Stomach (tissue), 9 donors: ENCODE results near the gene CRIM1. TPM values are rescaled to one million over a fixed set of nuclear protein-coding genes. Genes with fewer than 3 reads are reported as not detected.

Experiments used
- DNase-seq, 2 donors: peaks; one replicate each; pipeline versions ENCODE4 v3.0.0 to v3.0.0-alpha.2; 2013 to 2019
- H3K27ac ChIP-seq, 5 donors: fragments of 200-600 bp in 4 of 5; sonication (generic) in 4 of 5; one replicate each; pipeline ENCODE4 v1.5.1; 2013 to 2019; ENCODE audit warnings: mild to moderate bottlenecking in 1 of 5, moderate library complexity in 1 of 5
- H3K27me3 ChIP-seq, 3 donors: fragments of 200-600 bp; sonication (generic); one replicate each; pipeline ENCODE4 v1.5.1; 2017 to 2019; ENCODE audit warnings: mixed run types in 1 of 3
- H3K36me3 ChIP-seq, 4 donors: fragments of 200-600 bp; sonication (generic); 1 replicate in 3 of 4; 2 replicates in 1 of 4; pipeline ENCODE4 v1.5.1; 2016 to 2019
- H3K4me1 ChIP-seq, 4 donors: fragments of 200-600 bp; sonication (generic); one replicate each; pipeline ENCODE4 v1.5.1; 2016 to 2019
- H3K4me3 ChIP-seq, 4 donors: fragments of 200-600 bp; sonication (generic) in 3 of 4; one replicate each; pipeline ENCODE4 v1.5.1; 2016 to 2019; ENCODE audit warnings: mild to moderate bottlenecking in 1 of 4
- H3K9me3 ChIP-seq, 4 donors: fragments of 200-600 bp; sonication (generic); one replicate each; pipeline ENCODE4 v1.5.1; 2016 to 2019
- EP300 ChIP-seq: sonication (generic); formaldehyde crosslinking; IDR thresholded peaks from one replicate; pipeline ENCODE4 v1.6.1; 2017; ENCODE audit warnings: antibody characterized with exemption
- POLR2A ChIP-seq, 4 donors: fragments of 450-650 bp; IDR thresholded peaks; one replicate each; pipeline ENCODE4 v1.6.1; 2016; ENCODE audit warnings: antibody characterized with exemption in 4 of 4, control low read depth in 2 of 4, mild to moderate bottlenecking in 1 of 4, moderate library complexity in 1 of 4
- POLR2AphosphoS5 ChIP-seq, 3 donors: sonication (generic); formaldehyde crosslinking; IDR thresholded peaks; one replicate each; pipeline ENCODE4 v1.6.1; 2016; ENCODE audit warnings: antibody characterized with exemption in 3 of 3
- WGBS, 5 donors: extraction: QIAGEN DNeasy Blood & Tissue Kit in 3 of 5; methylation state at CpG; one replicate each; pipeline versions ENCODE4 v1.1.5 to v1.1.7; 2013 to 2018; 5-methylcytosine and 5-hydroxymethylcytosine counted together
- intact Hi-C: fragments of 100-400 bp; cut with DNase I; formaldehyde crosslinking; loops from one replicate; pipeline ENCODE4 v1.15.1; 2023; ENCODE audit warnings: low total_unique reads
- polyA plus RNA-seq, 3 donors: library from polyadenylated mRNA; stranded (reverse); fragments of 200-250 nt; gene quantifications; one replicate each; pipeline ENCODE4 v1.2.3, GENCODE V29; 2013
- total RNA-seq, 5 donors: library from RNA; depleted of rRNA; stranded (reverse); fragments of >200 nt; gene quantifications; one replicate each; pipeline versions ENCODE4 v1.1.0 to v1.2.3, GENCODE V29; 2014 to 2016
- TF ChIP-seq, protein P1 (sequence below), 7 experiments: fragments of 450-650 bp in 4 of 7; fragments of 200-600 bp in 3 of 7; sonication (generic) in 3 of 7; IDR thresholded peaks; one replicate each; pipeline ENCODE4 v1.5.1; 2016 to 2019; ENCODE audit warnings: antibody characterized with exemption in 7 of 7, control low read depth in 2 of 7, mild to moderate bottlenecking in 1 of 7
- donor health status: healthy with polysubstance abuse.
- donor health status: Bipolar disorder and iron deficiency.
- donor health status: healthy.

CRIM1 gene
- total and polyA plus RNA-seq, 8 donors = 3.1 to 158 (median 50.7) TPM

DNA sequence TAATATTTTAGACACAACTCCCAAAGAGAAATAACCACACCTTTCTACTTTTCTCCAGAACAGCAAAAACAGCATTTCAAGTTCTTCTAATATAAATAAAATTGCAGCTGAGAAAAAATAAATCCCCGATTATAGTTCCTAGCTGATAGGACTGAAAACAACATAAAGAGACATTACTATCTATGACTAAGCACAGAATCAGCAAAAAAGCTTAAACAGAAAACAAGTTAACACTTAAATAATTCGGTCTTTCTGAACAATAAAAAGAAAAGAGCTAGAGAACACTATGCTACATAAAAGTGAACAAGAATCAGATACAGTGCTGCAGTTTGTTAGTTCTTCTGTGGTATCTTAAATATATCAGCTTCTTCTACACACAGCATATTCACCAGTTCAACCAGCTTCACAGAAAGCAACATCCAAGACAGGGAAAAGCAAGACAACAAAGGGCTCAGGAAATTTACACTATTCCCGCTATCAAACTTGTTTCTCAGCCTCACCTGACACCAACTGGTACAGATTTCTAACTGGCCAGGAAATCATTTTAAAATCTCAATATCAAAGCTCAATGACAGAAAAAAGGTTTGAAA is 213.8 kb downstream of the CRIM1 start:
- no peaks in the 10 kb centered on the region for H3K9me3 ChIP-seq
- peaks cover 0 to 55% (median 33%) of the 10 kb centered on the region in 4 donors for H3K4me1 ChIP-seq
- intact Hi-C loops = no loop called here
- WGBS, 5 donors = 27 to 59% (median 42%) methylated on average over 3 of the region's 3 CpGs
- H3K27ac ChIP-seq = peak overlapping the region in 4 of 5 donors; percentile 28 to 67 (median 43)
- H3K36me3 ChIP-seq = peaks cover 0 to 30% (median 18%) of the 10 kb centered on the region in 4 donors
- TF ChIP-seq, protein P1, sequence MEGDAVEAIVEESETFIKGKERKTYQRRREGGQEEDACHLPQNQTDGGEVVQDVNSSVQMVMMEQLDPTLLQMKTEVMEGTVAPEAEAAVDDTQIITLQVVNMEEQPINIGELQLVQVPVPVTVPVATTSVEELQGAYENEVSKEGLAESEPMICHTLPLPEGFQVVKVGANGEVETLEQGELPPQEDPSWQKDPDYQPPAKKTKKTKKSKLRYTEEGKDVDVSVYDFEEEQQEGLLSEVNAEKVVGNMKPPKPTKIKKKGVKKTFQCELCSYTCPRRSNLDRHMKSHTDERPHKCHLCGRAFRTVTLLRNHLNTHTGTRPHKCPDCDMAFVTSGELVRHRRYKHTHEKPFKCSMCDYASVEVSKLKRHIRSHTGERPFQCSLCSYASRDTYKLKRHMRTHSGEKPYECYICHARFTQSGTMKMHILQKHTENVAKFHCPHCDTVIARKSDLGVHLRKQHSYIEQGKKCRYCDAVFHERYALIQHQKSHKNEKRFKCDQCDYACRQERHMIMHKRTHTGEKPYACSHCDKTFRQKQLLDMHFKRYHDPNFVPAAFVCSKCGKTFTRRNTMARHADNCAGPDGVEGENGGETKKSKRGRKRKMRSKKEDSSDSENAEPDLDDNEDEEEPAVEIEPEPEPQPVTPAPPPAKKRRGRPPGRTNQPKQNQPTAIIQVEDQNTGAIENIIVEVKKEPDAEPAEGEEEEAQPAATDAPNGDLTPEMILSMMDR (IDR thresholded peaks at IDR 0.05) = no peak
- TF ChIP-seq POLR2AphosphoS5 (IDR thresholded peaks at IDR 0.05) (no peak), EP300 (no peak), POLR2A (IDR thresholded peaks at IDR 0.05) (no peak)
- H3K27me3 ChIP-seq = no peaks in the 10 kb centered on the region
- peak in 1 of 2 donors; percentile 31 for DNase-seq
- no peak overlapping the region for H3K4me3 ChIP-seq

DNA sequence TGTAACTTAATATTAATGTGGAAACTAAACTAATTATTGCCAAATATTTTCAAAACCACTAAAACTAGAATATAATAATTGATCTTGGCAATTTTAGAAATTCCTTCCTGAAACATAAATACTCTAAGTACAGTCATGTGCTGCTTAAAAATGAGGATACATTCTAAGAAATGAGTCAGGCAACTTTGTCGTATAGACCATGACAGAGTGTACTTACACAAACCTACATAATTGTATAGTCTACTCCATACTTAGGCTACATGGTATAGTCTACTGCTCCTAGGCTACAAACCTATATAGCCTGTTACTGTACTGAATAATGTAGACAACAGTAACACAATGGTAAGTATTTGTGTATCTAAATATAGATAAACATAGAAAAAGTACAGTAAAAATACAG is 214.8 kb downstream of the CRIM1 start:
- WGBS, 5 donors = 66 to 79% (median 73%) methylated on average over 1 of the region's 1 CpG

DNA sequence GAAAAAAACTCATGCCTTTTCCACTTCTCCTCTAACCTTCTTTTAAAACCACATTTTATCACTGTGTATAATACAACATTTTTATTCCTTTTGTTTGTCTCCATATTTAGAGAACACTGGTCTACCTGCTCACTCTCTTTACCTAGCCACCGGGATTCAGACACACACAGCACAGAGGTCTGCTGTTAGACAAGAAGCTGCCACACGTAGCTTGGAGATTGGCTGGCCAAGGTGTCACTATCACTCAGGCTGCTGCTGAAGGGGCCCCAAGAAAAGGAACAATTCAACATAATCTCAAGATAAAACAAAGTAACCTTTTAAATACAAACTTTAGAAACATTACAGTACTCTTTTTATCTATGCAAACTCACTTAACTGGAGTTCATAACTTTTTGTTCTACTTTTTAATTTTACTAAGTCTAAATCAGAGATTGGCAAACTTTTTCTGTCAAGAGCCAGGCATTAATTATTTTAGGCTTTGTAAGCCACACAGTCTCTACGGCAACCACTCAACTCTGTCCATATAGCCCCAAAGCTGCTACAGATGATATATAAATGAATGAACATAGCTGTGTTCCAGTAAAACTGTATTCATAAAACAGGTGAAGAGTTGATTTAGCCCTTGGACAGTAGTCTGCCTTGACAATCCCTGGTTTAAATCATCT is 216.6 kb downstream of the CRIM1 start:
- Histone ChIP-seq H3K36me3 (peaks cover 0 to 33% (median 28%) of the 10 kb centered on the region in 4 donors), H3K4me3 (no peak overlapping the region), H3K9me3 (no peaks in the 10 kb centered on the region), H3K27ac (peak overlapping the region in 3 of 5 donors; percentile 6 to 41 (median 9)), H3K4me1 (peaks cover 0 to 56% (median 32%) of the 10 kb centered on the region in 4 donors), H3K27me3 (no peaks in the 10 kb centered on the region)
- WGBS, 5 donors = 30 to 55% (median 39%) methylated on average over 3 of the region's 3 CpGs
- TF ChIP-seq POLR2AphosphoS5 (IDR thresholded peaks at IDR 0.05) (no peak), POLR2A (IDR thresholded peaks at IDR 0.05) (no peak), EP300 (no peak)
- TF ChIP-seq, protein P1 (IDR thresholded peaks at IDR 0.05) = no peak
- DNase-seq = peak in 1 of 2 donors; percentile 42
- intact Hi-C loops = no loop called here

More for the DNA sequence above, 214.8 kb downstream of the CRIM1 start:
- Histone ChIP-seq H3K4me1 (peaks cover 0 to 55% (median 32%) of the 10 kb centered on the region in 4 donors), H3K36me3 (peaks cover 0 to 36% (median 27%) of the 10 kb centered on the region in 4 donors), H3K9me3 (no peaks in the 10 kb centered on the region), H3K4me3 (no peak overlapping the region), H3K27ac (no peak overlapping the region), H3K27me3 (no peaks in the 10 kb centered on the region)
- no peak for DNase-seq
- intact Hi-C loops = no loop called here
- TF ChIP-seq EP300 (no peak), POLR2A (IDR thresholded peaks at IDR 0.05) (no peak), POLR2AphosphoS5 (IDR thresholded peaks at IDR 0.05) (no peak)
- TF ChIP-seq, protein P1 (IDR thresholded peaks at IDR 0.05) = no peak

DNA sequence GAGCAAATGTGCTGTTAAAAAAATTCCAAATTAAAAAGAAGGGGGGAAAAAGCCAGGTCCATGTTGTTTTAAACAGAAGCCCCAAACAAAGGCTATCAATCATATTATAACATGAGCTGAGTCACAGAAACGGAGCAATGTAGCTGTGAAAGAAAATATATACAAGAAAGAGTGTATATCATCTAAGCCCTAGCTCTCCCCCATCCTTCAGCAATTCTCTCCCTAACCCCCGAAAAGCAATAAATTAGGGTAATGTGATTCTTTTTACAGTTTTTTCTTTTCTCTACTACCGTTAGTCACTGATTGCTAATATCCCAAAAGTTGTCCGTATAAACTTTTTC is 217.1 kb downstream of the CRIM1 start:
- Histone ChIP-seq H3K4me3 (no peak overlapping the region), H3K4me1 (peaks cover 0 to 57% (median 30%) of the 10 kb centered on the region in 4 donors), H3K36me3 (peaks cover 0 to 38% (median 31%) of the 10 kb centered on the region in 4 donors), H3K27ac (peak overlapping the region in 1 of 5 donors; percentile 6), H3K9me3 (no peaks in the 10 kb centered on the region), H3K27me3 (no peaks in the 10 kb centered on the region)
- 55 to 71% (median 61%) methylated on average over 4 of the region's 4 CpGs for WGBS, 5 donors
- TF ChIP-seq, protein P1 (IDR thresholded peaks at IDR 0.05) = no peak
- TF ChIP-seq POLR2A (IDR thresholded peaks at IDR 0.05) = no peak
- DNase-seq = peak in 1 of 2 donors; percentile 12
- intact Hi-C loops = no loop called here
